ENCODE measurements around the gene A2M.

A2M gene

GRCh38 chr12:9041321-9041720 is 74.4 kb downstream of the A2M start:
- in situ Hi-C loops (cut with MboI; ENCODE audit: low sequenced_read_pairs), result loop anchor here (10.0 kb wide), 2 partner anchors 147 to 357 kb away; no protein-coding TSS in a partner anchor

GRCh38 chr12:9040484-9041186 is 75.1 kb downstream of the A2M start:
- in situ Hi-C loops (cut with MboI; ENCODE audit: low sequenced_read_pairs), result loop anchor here (10.0 kb wide), 2 partner anchors 146 to 356 kb away; no protein-coding TSS in a partner anchor

GRCh38 chr12:9039397-9039977 is 76.2 kb downstream of the A2M start:
- in situ Hi-C loops (cut with MboI; ENCODE audit: low sequenced_read_pairs), result no loop called here

- in situ Hi-C loops (cut with MboI; ENCODE audit: low sequenced_read_pairs), result no loop called here
Observed at GRCh38 chr12:9037431-9037830, 78.3 kb downstream of the A2M start.

GRCh38 chr12:9036227-9036626 is 79.5 kb downstream of the A2M start:
- in situ Hi-C loops (cut with MboI; ENCODE audit: low sequenced_read_pairs), result no loop called here

GRCh38 chr12:9034095-9034494 is 81.6 kb downstream of the A2M start:
- in situ Hi-C loops (cut with MboI; ENCODE audit: low sequenced_read_pairs), result no loop called here

GRCh38 chr12:9033265-9033887 is 82.3 kb downstream of the A2M start:
- in situ Hi-C loops (cut with MboI; ENCODE audit: low sequenced_read_pairs), result no loop called here

- in situ Hi-C loops (cut with MboI; ENCODE audit: low sequenced_read_pairs), result no loop called here
Observed at GRCh38 chr12:9032202-9032964, 83.3 kb downstream of the A2M start.

GRCh38 chr12:9030776-9031175 is 84.9 kb downstream of the A2M start:
- in situ Hi-C loops (cut with MboI; ENCODE audit: low sequenced_read_pairs), result no loop called here

GRCh38 chr12:9027161-9028059 is 88.3 kb downstream of the A2M start:
- in situ Hi-C loops (cut with MboI; ENCODE audit: low sequenced_read_pairs), result no loop called here

GRCh38 chr12:9024512-9024911 is 91.2 kb downstream of the A2M start:
- in situ Hi-C loops (cut with MboI; ENCODE audit: low sequenced_read_pairs), result no loop called here

- in situ Hi-C loops (cut with MboI; ENCODE audit: low sequenced_read_pairs), result no loop called here
Observed at GRCh38 chr12:9022592-9022991, 93.1 kb downstream of the A2M start.
